Hematopoietic multipotent progenitor cell treated with erythropoietin and hydrocortisone succinate and interleukin-3 and kit ligand, for 15 days (in vitro differentiated cells): ENCODE data around the gene GNAT2.

ENCODE experiments used
- DNase-seq: peaks from one replicate; pipeline ENCODE4 v3.0.0-alpha.2; 2015; ENCODE audit warnings: low spot score

Gene GNAT2

DNA sequence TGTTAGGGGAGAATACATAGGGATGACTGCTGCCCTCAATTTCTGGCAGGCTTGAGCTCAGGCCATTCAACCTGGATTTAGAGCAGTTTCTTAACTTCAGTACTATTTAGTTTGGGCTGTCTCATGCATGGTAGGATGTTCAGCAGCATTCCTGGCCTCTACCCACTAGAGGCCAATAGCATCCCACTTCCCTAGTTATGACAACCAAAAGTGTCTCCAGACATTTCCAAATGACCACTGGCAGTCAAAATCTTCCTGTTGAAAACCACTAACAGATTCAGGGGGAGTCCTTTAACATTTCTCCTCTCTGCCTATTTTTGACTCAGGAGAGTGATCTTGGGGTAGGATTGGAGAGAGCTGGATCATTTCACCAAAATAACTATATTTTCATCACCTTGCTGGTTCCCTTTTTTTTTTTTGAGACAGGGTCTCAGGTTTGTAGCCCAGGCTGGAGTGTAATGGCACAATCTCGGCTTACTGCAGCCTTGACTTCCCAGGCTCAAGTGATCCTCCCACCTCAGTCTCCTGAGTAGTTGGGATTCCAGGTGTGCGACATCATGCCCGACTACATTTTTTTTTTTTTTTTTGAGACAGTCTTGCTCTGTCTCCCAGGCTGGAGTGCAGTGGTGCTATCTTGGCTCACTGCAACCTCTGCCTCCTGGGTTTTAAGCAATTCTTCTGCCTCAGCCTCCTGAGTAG is 8.7 kb downstream of the GNAT2 start:
- no peak for DNase-seq

DNA sequence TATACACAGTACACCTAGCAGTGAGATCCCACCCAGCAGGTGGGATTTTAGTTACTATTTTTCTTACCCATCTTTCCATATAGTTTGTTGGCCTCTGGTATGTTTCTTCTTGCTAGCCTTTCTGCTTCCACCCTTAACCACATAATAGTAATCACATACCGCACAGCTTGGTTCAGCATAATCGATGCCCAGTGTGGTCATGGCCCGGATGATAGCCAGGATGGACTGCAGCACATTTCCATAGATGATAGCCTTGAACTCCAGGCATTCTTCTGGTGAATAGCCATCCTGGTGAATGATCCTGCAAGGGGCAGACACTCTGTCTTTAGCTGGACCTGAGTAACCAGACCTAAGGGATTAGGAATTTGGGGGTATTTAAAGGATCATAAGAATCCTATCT is 9.5 kb downstream of the GNAT2 start:
- DNase-seq = no peak

DNA sequence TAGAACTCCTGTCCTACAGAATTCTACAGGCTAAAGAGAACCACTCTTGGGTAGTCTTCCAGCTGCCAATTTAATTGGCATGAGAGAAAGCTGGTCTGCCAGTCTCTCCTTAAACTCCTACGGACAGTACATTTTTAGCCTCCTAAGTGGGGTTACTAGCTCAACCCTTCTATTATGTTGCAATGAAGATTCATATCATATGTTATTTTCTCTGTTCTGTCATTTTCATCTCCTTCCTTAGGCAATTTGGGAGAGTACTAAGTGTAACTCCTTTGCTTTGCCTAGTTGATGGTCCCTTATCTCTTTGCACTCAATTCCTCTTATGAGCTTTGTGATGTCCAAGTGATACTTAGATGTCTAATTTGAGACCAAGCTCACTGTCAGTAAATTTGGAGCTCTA is 14.0 kb downstream of the GNAT2 start:
- DNase-seq = no peak

DNA sequence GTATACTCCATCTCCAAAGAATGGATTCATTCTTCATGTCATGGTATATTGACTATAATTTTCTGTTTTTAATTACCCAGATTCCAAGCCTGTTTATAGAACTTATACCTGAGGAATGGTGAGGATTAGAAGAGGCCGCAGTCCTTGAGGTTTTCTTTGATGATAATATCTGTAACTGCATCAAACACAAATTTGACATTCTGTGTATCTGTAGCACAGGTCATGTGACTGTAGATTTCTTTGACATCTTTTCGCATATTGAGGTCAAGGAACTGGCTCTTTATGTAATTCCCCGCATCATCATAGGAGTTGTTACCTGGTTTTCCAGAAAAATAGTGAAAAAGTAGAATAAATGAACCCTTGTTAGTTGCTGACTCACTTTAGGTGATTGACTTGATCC is 16.2 kb downstream of the GNAT2 start:
- no peak for DNase-seq

DNA sequence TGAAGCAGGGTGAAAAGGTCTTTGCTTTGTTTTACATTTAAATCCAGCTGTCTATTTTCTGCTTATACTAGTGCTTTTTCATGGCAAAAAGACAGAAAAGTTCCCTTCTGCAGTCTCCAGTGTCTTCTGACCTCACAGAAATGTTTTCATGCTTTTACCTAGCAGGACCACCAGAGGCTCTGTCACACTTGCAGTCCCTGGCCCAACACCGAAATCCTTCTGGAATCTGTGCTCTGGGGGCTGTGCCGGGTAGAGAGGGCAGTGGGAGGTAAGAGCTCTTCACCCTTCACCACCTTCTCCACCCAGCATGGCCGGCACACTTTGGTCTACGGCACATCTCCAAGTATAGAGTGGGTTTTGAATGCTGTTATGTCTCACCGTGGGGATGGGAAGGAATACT is 20.8 kb downstream of the GNAT2 start:
- no peak for DNase-seq

DNA sequence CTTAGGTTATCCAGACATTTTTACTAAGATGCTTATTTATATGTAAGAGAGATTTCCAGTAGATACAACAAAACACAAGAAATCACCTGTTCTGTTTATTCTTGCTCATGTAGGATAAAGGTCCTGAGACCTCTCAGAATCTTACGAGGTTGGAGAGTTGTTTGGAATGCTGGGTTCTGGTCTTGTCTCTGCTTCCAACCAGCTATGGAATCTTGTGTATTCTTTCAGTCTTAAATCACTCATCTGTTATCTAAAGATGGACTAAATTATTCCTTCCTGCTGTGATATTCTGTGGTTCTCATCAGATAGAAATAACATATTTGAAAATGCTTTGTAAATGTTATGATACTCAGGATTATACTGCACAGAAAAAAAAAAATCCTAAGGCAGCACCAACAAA is 21.3 kb downstream of the GNAT2 start:
- DNase-seq = no peak

DNA sequence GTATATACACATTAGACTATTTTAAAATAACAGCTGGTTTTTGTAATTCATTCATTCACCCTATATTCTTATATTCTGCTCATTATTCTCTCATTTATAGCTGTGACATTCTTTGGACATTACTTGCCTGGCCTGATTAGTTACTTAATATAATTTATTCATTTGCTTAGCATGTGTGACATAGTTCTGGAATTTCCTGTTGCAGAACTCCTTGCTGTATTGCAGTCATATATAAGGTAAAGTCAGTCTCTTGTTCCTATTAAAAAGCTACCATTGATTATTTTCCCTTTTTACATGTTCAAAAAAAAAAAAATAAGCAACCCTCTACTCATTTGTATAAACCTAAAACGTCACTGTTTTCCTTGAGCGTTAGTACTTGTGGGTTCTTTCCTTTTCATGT is 23.9 kb downstream of the GNAT2 start:
- no peak for DNase-seq

DNA sequence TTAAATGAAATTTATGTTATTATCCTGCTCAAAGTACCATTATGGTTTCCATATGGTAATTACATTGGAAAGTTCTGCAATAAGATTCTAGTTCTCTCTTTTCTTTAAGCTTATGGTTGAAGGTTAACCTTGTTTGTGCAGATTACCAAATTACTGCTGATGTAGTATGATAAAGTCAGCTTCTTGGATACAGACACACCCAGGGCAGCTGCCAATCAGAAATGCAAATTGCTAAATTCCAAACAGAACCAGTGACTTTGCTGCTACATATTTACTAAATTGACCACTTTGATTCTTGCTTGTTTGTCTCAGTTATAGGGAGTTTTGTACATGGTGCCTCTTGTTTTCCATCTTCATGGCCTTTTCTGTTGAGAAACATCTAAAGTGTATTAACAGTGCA is 26.5 kb downstream of the GNAT2 start:
- DNase-seq = peak; percentile 54

DNA sequence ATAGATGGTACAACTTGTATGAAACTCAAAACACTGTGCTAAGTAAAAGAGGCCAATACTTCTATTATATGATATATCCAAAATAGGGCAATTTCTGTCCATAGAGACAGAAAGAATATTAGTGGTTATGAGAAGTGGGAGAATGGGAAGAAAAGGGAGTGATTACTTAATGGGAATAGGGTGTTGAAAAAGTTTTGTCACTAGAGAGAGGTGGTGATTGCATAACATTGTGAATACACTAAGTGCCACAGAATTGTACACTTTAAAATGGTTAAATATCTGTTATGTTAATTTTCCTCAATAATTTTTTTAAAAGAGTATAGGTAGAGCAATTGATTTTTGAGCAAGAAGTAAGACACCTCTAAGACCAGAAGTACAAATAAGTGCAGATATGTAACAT is 29.7 kb downstream of the GNAT2 start:
- no peak for DNase-seq

DNA sequence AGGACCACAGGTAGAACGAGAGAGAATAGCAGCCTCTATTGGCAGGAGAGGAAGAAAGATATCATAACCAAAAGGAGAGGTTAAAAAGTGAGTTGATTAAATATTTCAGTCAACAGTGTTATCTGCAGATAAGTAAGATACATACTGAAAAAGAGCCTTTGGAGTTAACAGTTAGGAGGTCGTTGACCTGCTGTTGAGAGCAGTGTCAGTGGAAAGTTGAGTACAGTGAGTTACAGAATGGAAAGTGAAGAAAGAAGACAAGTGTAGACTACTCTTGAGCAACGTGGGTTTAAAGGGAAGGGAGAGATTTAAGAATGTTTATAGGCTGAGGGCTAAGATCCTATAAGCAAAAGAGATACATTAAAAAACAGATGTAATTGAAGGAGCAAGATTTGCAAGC is 30.2 kb downstream of the GNAT2 start:
- DNase-seq = no peak

DNA sequence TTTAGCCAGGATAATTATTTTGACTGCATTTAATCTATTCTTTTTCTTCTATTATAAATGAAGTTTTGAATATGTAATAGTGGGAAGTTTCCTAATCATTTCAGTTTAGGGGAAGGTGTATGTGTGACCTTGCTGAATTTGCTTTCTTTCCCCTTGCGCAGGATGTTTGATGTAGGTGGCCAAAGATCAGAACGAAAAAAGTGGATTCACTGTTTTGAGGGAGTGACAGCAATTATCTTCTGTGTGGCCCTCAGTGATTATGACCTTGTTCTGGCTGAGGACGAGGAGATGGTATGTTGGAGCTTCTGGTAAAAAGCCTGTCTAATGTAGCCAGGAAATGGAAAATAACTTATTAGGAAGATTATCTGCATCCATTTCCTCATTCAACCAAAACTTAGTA is 33.4 kb downstream of the GNAT2 start:
- DNase-seq = no peak

DNA sequence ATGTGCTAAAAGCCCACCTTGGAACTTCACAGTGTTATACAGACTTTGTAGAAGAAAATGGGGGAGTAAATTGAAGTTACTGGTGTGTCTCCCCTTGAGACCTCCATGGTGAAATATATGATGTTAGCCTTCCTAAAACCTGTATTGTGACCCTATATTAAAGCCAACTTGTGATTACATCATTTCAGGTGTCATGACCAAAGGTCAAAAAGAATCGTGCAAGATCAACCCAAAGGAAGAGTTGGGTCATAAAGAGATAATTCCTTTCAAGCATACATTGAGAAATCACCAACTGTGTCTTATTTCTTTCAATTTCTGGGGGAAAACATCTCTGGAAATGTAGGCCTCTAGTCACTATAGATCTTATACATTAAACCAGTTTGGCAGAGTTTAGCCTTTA is 34.6 kb downstream of the GNAT2 start:
- no peak for DNase-seq

DNA sequence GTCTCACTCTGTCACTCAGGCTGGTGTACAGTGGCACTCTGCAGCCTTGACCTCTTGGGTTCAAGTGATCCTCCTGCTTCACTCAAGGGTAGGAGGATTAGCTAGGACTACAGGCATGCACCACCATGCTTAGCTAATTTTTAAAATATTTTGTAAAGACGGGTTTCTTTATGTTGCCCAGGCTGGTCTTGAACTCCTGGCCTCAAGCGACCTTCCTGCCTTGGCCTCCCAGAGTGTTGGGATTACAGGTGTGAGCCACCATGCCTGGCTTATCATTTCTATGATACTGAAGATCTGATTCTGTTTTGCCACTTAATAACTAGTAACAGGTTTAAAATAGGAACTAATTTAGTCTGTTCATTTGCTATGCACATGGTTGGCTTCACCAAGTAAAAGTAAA is 37.4 kb downstream of the GNAT2 start:
- no peak for DNase-seq

DNA sequence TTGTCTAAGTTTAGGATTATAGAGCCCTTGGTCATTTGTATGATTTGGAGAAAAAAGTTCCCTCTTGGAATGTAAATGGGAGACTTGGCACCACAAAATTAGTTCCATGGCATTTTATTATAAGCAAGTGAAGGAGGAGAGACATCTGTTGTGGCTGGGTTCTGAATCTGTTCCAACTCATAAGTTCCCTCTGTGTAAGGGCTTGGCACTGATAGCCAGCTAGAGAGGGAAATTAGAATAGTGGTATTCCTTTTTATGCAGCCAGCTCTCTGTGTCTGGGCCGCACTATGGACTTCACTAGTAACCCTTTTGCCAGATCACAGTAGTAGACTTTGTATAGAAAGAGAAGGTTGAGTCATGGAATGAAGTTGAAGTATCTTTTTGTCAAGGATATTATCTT is 39.9 kb downstream of the GNAT2 start:
- no peak for DNase-seq

DNA sequence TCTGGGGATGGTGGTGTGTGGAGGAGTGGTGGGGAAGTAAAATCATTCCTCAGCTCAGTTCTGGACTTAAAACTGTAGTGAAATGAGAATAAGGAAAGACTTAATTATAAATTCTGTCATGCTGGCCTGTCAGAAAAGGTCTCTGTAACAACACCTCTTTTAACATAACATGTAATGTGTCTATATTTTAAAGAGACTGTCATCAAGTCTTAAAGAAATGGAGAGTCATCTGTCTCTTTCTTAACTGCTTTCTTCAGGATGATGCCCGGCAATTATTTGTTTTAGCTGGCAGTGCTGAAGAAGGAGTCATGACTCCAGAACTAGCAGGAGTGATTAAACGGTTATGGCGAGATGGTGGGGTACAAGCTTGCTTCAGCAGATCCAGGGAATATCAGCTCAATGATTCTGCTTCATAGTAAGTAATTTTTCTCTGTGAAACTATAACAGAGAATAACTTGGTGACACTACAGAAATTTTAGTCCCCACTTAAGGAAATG is 40.4 kb downstream of the GNAT2 start:
- DNase-seq = no peak

DNA sequence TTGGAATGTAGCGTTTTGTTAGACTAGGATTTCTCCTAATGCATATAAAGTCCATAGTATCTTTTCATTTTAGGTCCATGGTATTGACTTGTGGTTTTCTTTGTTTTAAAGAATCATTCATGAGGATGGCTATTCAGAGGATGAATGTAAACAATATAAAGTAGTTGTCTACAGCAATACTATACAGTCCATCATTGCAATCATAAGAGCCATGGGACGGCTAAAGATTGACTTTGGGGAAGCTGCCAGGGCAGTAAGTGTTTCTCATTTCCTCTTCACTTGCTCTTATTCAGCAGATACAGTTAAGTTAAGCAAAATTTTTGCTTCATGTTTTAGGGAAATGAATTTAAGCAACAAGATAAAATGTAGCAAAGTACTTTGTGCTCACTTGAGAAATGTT is 45.6 kb downstream of the GNAT2 start:
- DNase-seq = no peak

DNA sequence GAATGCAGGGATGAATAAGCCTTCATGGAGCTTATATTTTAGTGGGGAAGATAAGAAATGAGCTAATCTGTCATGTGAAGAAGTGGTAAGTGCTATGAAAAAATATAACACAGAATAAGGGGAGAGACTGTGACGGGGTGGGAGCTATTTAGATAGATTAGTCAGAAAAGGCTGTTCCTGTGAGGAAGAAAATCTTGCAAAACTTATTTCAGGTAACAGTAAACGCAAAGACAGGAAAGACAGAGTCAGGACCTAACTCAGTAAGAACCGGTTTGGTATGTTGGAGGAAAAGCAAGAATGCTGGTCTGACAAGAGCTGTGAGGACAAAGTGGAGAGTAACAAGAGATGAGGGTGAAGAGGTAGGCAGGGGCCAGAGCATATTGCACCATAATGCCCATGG is 49.0 kb downstream of the GNAT2 start:
- no peak for DNase-seq

DNA sequence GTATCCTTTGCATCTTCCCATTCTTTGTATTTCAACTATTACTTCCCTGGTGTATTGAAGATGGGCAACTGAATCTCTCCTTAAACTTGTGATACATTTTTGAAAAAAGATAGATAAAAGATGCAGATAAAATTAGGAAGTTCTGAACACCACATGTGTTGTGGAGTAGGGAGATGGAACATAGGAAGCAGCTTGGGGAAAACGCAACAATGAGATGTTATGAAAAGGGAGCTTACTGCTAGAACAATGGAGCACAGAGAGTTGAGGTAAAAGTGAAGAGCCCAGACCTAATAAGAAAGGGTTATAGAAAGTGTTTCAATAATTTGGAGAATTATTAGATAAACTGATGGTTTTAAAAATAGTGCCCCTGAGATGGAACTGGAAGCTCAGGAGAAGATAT is 50.1 kb downstream of the GNAT2 start:
- DNase-seq = no peak

DNA sequence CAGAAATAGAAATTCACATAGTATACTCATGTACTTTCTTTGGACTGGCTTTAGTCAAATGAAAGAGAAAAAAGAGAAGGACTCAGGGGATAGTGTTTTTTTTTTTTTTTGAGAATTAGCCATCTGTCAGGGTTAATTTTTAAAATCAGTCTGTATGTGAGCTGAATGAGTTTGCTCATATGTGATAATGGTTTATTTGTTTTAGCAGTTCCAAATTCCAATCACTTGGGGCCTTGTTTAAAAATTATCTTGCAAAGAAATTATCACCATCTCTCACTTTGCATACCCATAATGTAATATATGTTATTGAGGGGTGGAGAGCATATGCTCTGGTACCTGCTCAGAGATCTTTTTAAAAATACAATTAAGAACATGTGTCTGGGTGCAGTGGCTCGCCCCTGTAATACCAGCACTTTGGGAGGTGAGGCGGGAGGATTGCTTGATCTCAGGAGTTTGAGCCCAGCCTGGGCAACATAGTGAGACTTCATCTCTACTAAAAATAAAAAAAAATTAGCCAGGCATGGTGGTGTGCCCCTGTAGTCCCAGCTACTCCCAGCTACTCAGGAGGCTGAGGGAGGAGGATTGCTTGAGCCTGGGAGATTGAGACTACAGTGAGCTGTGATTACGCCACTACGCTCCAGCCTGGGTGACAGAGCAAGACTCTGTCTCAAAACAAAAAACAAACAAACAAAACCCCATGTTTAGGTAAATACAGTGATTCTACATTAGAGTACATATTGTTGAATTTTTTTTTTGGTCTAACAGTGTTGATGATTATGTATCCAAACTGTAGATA is 51.3 kb downstream of the GNAT2 start:
- no peak for DNase-seq

DNA sequence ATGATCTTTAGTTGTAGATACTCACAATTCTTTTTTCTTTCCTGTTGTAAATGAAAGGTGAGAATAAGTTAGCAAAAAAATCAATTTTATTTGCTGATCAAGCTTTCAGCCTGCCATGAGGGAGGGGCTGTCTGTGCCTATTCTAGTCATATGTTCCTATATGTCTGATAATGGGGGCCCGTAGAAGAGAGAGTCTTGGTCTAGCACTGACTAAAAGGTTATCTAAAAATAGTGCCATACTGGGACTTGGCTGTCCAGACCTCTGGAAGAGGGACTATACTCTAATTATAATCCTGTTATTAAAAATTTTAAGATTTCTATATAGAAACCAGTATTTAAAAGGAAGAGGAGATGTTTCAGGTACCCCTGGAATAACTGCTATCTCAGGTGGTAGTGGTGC is 52.4 kb downstream of the GNAT2 start:
- no peak for DNase-seq

DNA sequence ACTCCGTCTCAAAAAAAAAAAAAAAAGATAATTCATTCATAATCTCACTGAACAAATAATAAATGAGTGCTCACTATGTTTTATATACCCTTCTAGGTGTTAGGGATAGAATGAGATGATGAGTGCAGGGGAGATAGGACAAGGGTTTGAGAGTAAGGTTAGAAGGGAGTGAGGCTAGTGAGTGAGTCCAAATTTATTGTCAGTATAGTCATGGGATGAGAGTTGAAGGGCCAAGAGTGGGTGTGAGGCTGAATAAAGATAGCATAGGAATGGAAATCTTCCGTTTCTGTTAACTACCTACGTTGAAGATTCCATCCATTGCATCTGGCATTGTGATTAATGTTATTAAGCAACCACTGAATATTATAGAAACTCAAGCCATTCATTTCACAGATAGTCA is 54.2 kb downstream of the GNAT2 start:
- DNase-seq = no peak

DNA sequence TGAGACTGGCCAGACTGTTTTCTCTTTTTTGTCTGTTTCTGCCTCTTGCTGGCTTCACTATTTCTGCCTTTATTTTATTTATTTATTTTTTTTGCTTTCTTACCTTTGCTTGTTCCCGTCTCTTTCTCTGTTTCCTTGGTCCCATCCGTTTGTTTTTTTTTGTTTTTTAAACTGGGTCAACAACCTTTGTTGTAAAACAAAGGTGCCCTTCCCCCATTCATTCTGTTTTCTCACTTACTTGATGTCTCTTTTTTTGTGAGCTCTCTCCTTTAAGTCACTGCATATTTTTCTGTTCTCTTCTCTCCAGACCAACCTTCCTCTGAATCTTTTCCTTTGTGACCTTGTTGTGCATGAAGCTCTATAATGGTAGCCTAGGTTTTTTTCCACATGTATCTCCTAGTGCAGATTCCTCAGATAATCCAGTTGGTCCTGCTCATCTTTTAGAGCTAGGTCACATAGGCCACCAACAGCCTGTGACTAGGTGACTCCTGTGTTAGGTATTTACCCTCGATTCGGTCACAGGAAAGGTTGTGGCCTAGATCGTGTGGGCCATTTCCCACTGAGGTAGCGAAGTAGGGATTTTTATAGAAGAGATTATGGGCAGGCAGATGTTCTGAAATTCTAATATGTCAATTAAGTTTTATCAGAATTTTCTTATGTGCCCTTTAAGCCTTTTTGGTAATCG is 55.1 kb downstream of the GNAT2 start:
- no peak for DNase-seq

DNA sequence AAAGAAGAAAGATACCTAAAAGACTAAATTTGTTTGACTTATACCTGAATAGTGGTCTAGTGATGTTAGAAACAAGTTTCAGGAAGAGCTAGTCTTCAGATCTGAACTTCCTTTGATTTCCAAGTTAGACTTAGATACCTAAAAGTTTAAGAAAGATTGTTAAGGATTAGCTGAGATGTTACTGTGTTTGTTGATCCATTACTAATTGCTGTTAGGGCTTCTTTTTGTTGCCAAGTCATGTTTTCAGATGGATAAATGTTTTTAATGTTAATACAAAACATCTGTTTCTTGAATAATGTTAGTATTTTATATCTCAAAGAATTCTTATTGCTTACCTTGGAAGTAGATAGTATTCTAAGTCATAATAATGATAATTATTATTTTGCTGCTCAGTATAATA is 59.4 kb downstream of the GNAT2 start:
- DNase-seq = no peak
